ENCODE measurements around the gene IGSF8. TPM values are rescaled to one million over a fixed set of nuclear protein-coding genes. Genes with fewer than 3 reads are reported as not detected.

IGSF8 gene
- total and polyA plus RNA-seq, 2 of the 8 experiments (the other 6 are each of a cell fraction or from before 2014, with no cell fraction given), result 69.6 to 132 TPM

DNA sequence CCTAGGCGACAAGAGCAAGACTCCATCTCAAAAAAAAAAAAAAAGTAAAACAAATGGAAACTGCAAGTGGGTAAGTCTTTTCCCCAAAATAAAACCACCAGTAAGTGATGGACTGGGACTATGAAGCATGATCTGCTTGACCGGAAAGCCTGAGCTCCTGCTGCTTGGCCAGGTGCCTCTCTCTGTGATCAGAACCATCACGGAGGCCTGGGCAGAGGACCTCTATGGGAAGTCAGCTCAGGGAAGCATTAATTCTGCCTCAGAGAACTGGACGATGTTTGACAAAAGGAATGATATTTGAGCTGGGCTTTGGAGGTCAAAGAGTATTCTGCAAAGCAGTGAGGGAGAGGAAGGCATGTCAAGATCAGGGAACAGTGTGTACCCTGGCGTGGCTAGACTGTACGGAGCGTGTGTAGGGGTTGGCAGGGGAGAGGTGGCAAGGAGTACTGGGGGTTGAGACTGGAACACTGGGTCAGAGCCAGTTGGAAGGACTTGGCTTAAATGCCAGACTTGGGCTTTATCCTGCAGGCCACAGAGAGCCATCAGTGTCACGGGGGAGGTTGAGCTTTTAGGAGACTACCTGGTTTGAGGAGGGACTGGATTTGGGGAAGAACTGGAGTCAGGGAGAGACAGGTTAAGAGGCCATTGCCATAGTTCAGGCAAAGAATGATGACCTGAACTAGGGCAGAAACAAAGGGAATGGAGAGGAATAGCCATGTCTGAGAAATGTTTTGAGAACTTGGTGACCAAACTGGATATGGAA lies 33.6 kb upstream of the IGSF8 start:
- H3K9me3 ChIP-seq (ENCODE audit: insufficient read depth in 2 of 2, low read depth in 1 of 2, low read length in 1 of 2), result no peaks in the 10 kb centered on the region
- WGBS, 2 experiments (ENCODE audit: extremely low coverage in 1 of 2, insufficient coverage in 1 of 2, insufficient read length in 1 of 2, insufficient replicate concordance in 2 of 2, low coverage in 1 of 2, low lambda C conversion rate in 2 of 2, missing lambda C conversion rate in 1 of 2), result 94% methylated on average over 8 of the region's 8 CpGs; no CpG with 5 or more reads in 1 of the 2 experiments
- no peak overlapping the region for H2AK5ac ChIP-seq (ENCODE audit: low read depth, low read length)
- H4K20me1 ChIP-seq (replicated peaks in 1 of 2; ENCODE audit: control insufficient read depth in 1 of 2, insufficient read depth in 2 of 2, low read length in 2 of 2), result no peaks in the 10 kb centered on the region
- no peaks in the 10 kb centered on the region; the same call in 1 of the 2 replicates for H3K79me1 ChIP-seq (ENCODE audit: low read depth, low read length)
- H4K8ac ChIP-seq (ENCODE audit: extremely low read depth, insufficient read depth, low read length), result no peak overlapping the region
- FAIRE-seq (no peak), DNase-seq (ENCODE audit: low read depth in 1 of 2, low spot score in 2 of 2) (no peak)
- H3K9ac ChIP-seq (replicated peaks in 1 of 4; ENCODE audit: extremely low read depth in 1 of 4, low read depth in 3 of 4, low read length in 3 of 4), result no peak overlapping the region
- H3K4me2 ChIP-seq (ENCODE audit: insufficient read depth in 1 of 2, low read depth in 2 of 2, low read length in 2 of 2), result no peak overlapping the region
- no peak overlapping the region for H3K56ac ChIP-seq (replicated peaks; ENCODE audit: insufficient read length, low read depth, low read length)
- H3K14ac ChIP-seq (ENCODE audit: insufficient read length), result no peak overlapping the region
- H3K36me3 ChIP-seq (ENCODE audit: control insufficient read depth in 2 of 4, insufficient read depth in 4 of 4, low read length in 3 of 4), result peaks cover 12 to 66% (median 54%) of the 10 kb centered on the region in 4 experiments; a peak in 7 of 8 replicates
- no peaks in the 10 kb centered on the region for H3K4me1 ChIP-seq (replicated peaks in 1 of 4; ENCODE audit: control insufficient read depth in 3 of 4, insufficient read depth in 4 of 4, low read length in 3 of 4)
- no peak overlapping the region for H4K91ac ChIP-seq (replicated peaks; ENCODE audit: insufficient read length, low read length)
- no peak overlapping the region for H2BK12ac ChIP-seq (ENCODE audit: low read depth, low read length)
- TF ChIP-seq SP1 (IDR thresholded peaks at IDR 0.05; ENCODE audit: low read depth, low read length) (no peak), BRCA1 (IDR thresholded peaks at IDR 0.05; ENCODE audit: low read depth, low read length) (no peak), CEBPB (IDR thresholded peaks at IDR 0.05; ENCODE audit: low read depth, low read length) (no peak), RBBP5 (IDR thresholded peaks at IDR 0.05; ENCODE audit: borderline replicate concordance, low read depth, low read length) (no peak), NANOG (IDR thresholded peaks at IDR 0.05; ENCODE audit: insufficient read depth, low read depth, low read length, poor library complexity, severe bottlenecking) (no peak)
- TF ChIP-seq, protein P1, sequence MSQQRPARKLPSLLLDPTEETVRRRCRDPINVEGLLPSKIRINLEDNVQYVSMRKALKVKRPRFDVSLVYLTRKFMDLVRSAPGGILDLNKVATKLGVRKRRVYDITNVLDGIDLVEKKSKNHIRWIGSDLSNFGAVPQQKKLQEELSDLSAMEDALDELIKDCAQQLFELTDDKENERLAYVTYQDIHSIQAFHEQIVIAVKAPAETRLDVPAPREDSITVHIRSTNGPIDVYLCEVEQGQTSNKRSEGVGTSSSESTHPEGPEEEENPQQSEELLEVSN (IDR thresholded peaks at IDR 0.05), result no peak
- H3K18ac ChIP-seq (ENCODE audit: extremely low read depth, low read length), result no peak overlapping the region
- CTCF ChIA-PET (ENCODE audit: partially characterized antibody), result interaction anchor here (0.6 to 13.8 kb wide), 9 partner anchors 20 to 88 kb away, joined by 3 to 141 read pairs (median 3); partner anchors contain the start of gene ATP1A2
- POLR2A ChIA-PET (ENCODE audit: partially characterized antibody), result interaction anchor here (0.9 to 8.1 kb wide), 4 partner anchors 8 to 220 kb away, joined by 3 to 56 read pairs (median 4); no protein-coding TSS in a partner anchor
- H3K27me3 ChIP-seq (replicated peaks in 1 of 4; ENCODE audit: control insufficient read depth in 3 of 4, extremely low read depth in 1 of 4, insufficient read depth in 3 of 4, low read length in 3 of 4), result no peaks in the 10 kb centered on the region
- H2BK5ac ChIP-seq (ENCODE audit: low read depth, low read length), result no peak overlapping the region
- no peak overlapping the region for H2BK15ac ChIP-seq (ENCODE audit: low read length)
- no peak overlapping the region for H3K4ac ChIP-seq (replicated peaks; ENCODE audit: insufficient read length, low read depth, low read length)
- H3K23me2 ChIP-seq (ENCODE audit: low read depth, low read length), result peaks cover 5% of the 10 kb centered on the region; the same call in 1 of the 2 replicates
- no peak overlapping the region for H2BK120ac ChIP-seq (replicated peaks; ENCODE audit: low read depth, low read length)
- no peak overlapping the region for H3K4me3 ChIP-seq (ENCODE audit: extremely low read depth in 1 of 4, insufficient read depth in 2 of 4, low read depth in 3 of 4, low read length in 4 of 4)
- H4K5ac ChIP-seq (ENCODE audit: insufficient read length, low read depth, low read length), result no peak overlapping the region
- no peak overlapping the region for H2BK20ac ChIP-seq (ENCODE audit: low read length)
- H3K79me2 ChIP-seq (ENCODE audit: control insufficient read depth in 1 of 2, insufficient read depth in 2 of 2, low read length in 2 of 2), result no peaks in the 10 kb centered on the region
- no peak overlapping the region for H3K23ac ChIP-seq (ENCODE audit: insufficient read length)
- H2AFZ ChIP-seq (ENCODE audit: low read length), result no peak overlapping the region
- H3K27ac ChIP-seq (ENCODE audit: low read depth, low read length), result no peak overlapping the region

All from H1 (cell line).